MG63 (cell line): Measurements from ENCODE around the gene CMBL. TPM values are rescaled to one million over a fixed set of nuclear protein-coding genes. Genes with fewer than 3 reads are reported as not detected.
"Not testable (repeated sequence)": the region's sequence is repeated elsewhere in the genome, so short reads cannot be mapped to it uniquely, and the experiment has no call there.

ENCODE experiments used
- DNase-seq: peaks from one replicate; pipeline ENCODE4 v3.0.0-alpha.2; 2020
- H3K27me3 ChIP-seq: fragments of 250-450 bp; sonication (Bioruptor Pico); 2 replicates; pipeline ENCODE4 v1.5.1; 2020; ENCODE audit warnings: mild to moderate bottlenecking, moderate library complexity
- H3K36me3 ChIP-seq: fragments of 250-450 bp; sonication (Bioruptor Pico); 2 replicates; pipeline ENCODE4 v1.5.1; 2020; ENCODE audit warnings: mild to moderate bottlenecking, moderate library complexity
- H3K4me3 ChIP-seq: fragments of 250-450 bp; sonication (Bioruptor Pico); 2 replicates; pipeline ENCODE4 v1.5.1; 2020; ENCODE audit warnings: mild to moderate bottlenecking, moderate library complexity
- H3K9me3 ChIP-seq: fragments of 250-450 bp; sonication (Bioruptor Pico); 2 replicates; pipeline ENCODE4 v1.5.1; 2020; ENCODE audit warnings: mild to moderate bottlenecking, moderate library complexity
- total RNA-seq: library from RNA; depleted of rRNA; stranded (reverse); fragments of >200 nt; shearing (Covaris generic); gene quantifications from 2 replicates; pipeline ENCODE4 v1.2.3, GENCODE V29; 2014; ENCODE audit warnings: low replicate concordance

CMBL gene
- total RNA-seq, 1 experiment from 2014 or later = 29.1 TPM

GRCh38 chr5:10301266-10301665, 6.4 kb downstream of the CMBL start:
- Histone ChIP-seq H3K36me3 (peaks cover 5% of the 10 kb centered on the region), H3K27me3 (no peaks in the 10 kb centered on the region), H3K4me3 (no peak overlapping the region), H3K9me3 (no peaks in the 10 kb centered on the region; the same call in 1 of the 2 replicates)
- no peak for DNase-seq

- Histone ChIP-seq H3K27me3 (no peaks in the 10 kb centered on the region), H3K4me3 (no peak overlapping the region), H3K9me3 (no peaks in the 10 kb centered on the region; the same call in 1 of the 2 replicates), H3K36me3 (peaks cover 9% of the 10 kb centered on the region)
- no peak for DNase-seq
Measured at GRCh38 chr5:10300246-10300645, 7.5 kb downstream of the CMBL start.

- no peaks in the 10 kb centered on the region for H3K27me3 ChIP-seq
- H3K36me3 ChIP-seq = peaks cover 9% of the 10 kb centered on the region
- H3K9me3 ChIP-seq = no peaks in the 10 kb centered on the region
- H3K4me3 ChIP-seq = no peak overlapping the region
- DNase-seq = no peak
Measured at GRCh38 chr5:10297646-10298204, 10.0 kb downstream of the CMBL start.

- no peak overlapping the region for H3K4me3 ChIP-seq
- peaks cover 9% of the 10 kb centered on the region for H3K36me3 ChIP-seq
- H3K9me3 ChIP-seq = no peaks in the 10 kb centered on the region
- no peak for DNase-seq
- H3K27me3 ChIP-seq = no peaks in the 10 kb centered on the region
Measured at GRCh38 chr5:10295619-10296326, 11.9 kb downstream of the CMBL start.

- Histone ChIP-seq H3K36me3 (peaks cover 13% of the 10 kb centered on the region), H3K27me3 (no peaks in the 10 kb centered on the region), H3K4me3 (no peak overlapping the region), H3K9me3 (no peaks in the 10 kb centered on the region)
- no peak for DNase-seq
Measured at GRCh38 chr5:10293907-10294662, 13.6 kb downstream of the CMBL start.

- DNase-seq = no peak
- Histone ChIP-seq H3K9me3 (no peaks in the 10 kb centered on the region), H3K36me3 (peaks cover 33% of the 10 kb centered on the region), H3K27me3 (no peaks in the 10 kb centered on the region), H3K4me3 (no peak overlapping the region)
Measured at GRCh38 chr5:10291692-10292339, 15.9 kb downstream of the CMBL start.

- Histone ChIP-seq H3K27me3 (no peaks in the 10 kb centered on the region), H3K4me3 (no peak overlapping the region), H3K9me3 (no peaks in the 10 kb centered on the region), H3K36me3 (peaks cover 34% of the 10 kb centered on the region)
- DNase-seq = no peak
Measured at GRCh38 chr5:10290438-10290837, 17.3 kb downstream of the CMBL start.

GRCh38 chr5:10289991-10290390, 17.7 kb downstream of the CMBL start:
- H3K36me3 ChIP-seq = peaks cover 36% of the 10 kb centered on the region

GRCh38 chr5:10289353-10289752, 18.3 kb downstream of the CMBL start:
- Histone ChIP-seq H3K27me3 (no peaks in the 10 kb centered on the region), H3K4me3 (no peak overlapping the region), H3K36me3 (peaks cover 40% of the 10 kb centered on the region), H3K9me3 (no peaks in the 10 kb centered on the region)
- peak; percentile 85 for DNase-seq

More at GRCh38 chr5:10289991-10290390, 17.7 kb downstream of the CMBL start:
- no peaks in the 10 kb centered on the region for H3K9me3 ChIP-seq
- no peak for DNase-seq
- H3K4me3 ChIP-seq = no peak overlapping the region
- no peaks in the 10 kb centered on the region for H3K27me3 ChIP-seq

GRCh38 chr5:10288592-10289219, 19.0 kb downstream of the CMBL start:
- Histone ChIP-seq H3K36me3 (peaks cover 43% of the 10 kb centered on the region), H3K4me3 (no peak overlapping the region), H3K9me3 (no peaks in the 10 kb centered on the region), H3K27me3 (no peaks in the 10 kb centered on the region)
- DNase-seq = peak; percentile 29

GRCh38 chr5:10286862-10287227, 20.9 kb downstream of the CMBL start:
- H3K27me3 ChIP-seq = no peaks in the 10 kb centered on the region
- H3K36me3 ChIP-seq = peaks cover 48% of the 10 kb centered on the region
- H3K9me3 ChIP-seq = no peaks in the 10 kb centered on the region
- no peak overlapping the region for H3K4me3 ChIP-seq
- no peak for DNase-seq

- Histone ChIP-seq H3K36me3 (peaks cover 48% of the 10 kb centered on the region), H3K9me3 (no peaks in the 10 kb centered on the region), H3K27me3 (no peaks in the 10 kb centered on the region), H3K4me3 (no peak overlapping the region)
- DNase-seq = peak; percentile 93
Measured at GRCh38 chr5:10286162-10286861, 21.4 kb downstream of the CMBL start.

- H3K36me3 ChIP-seq = peaks cover 49% of the 10 kb centered on the region
- H3K4me3 ChIP-seq, H3K9me3 ChIP-seq, H3K27me3 ChIP-seq: not testable (repeated sequence)
- DNase-seq = peak; percentile 85
Measured at GRCh38 chr5:10285362-10285761, 22.3 kb downstream of the CMBL start.

GRCh38 chr5:10283927-10284635, 23.6 kb downstream of the CMBL start:
- H3K9me3 ChIP-seq = no peaks in the 10 kb centered on the region
- DNase-seq = peak; percentile 67
- H3K27me3 ChIP-seq = no peaks in the 10 kb centered on the region
- H3K36me3 ChIP-seq = peaks cover 46% of the 10 kb centered on the region
- no peak overlapping the region for H3K4me3 ChIP-seq

GRCh38 chr5:10279925-10280720, 27.6 kb downstream of the CMBL start:
- DNase-seq = no peak
- no peaks in the 10 kb centered on the region for H3K9me3 ChIP-seq
- H3K27me3 ChIP-seq = no peaks in the 10 kb centered on the region
- peaks cover 21% of the 10 kb centered on the region for H3K36me3 ChIP-seq
- H3K4me3 ChIP-seq = no peak overlapping the region
